ENCODE data around the gene HABP4.

DNA sequence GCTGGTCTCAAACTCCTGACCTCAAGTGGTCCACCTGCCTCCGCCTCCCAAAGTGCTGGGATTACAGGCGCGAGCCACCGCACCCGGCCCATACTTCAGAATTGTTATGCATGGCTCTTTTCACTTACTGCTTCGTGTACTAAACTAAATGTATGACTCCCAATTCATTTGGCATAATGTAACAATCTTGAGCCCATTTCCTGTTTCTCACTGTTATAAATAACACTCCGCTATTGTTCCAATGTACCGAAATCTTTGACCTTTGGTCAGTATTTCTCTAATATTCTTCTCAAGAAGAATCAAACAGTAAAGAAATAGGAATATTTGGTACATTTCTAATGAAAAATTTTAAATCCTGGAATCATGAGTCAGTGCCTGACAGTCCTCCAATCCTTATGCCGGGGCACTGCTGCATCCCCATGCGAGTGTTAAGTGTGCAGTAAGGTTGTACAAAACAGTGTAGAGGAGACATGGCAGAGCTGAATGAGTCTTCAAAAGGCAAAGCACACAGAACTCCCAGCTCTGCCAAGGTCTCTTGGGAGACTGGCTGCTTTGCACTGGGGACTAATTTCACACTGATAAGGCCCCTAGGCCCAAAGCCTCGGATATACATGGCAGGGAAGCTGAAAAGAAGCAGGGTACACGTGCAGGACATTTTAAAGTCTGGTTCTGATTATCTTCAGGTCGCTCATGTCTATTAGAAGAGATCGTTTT lies 58.4 kb downstream of the HABP4 start:
- TF ChIP-seq, protein P1, sequence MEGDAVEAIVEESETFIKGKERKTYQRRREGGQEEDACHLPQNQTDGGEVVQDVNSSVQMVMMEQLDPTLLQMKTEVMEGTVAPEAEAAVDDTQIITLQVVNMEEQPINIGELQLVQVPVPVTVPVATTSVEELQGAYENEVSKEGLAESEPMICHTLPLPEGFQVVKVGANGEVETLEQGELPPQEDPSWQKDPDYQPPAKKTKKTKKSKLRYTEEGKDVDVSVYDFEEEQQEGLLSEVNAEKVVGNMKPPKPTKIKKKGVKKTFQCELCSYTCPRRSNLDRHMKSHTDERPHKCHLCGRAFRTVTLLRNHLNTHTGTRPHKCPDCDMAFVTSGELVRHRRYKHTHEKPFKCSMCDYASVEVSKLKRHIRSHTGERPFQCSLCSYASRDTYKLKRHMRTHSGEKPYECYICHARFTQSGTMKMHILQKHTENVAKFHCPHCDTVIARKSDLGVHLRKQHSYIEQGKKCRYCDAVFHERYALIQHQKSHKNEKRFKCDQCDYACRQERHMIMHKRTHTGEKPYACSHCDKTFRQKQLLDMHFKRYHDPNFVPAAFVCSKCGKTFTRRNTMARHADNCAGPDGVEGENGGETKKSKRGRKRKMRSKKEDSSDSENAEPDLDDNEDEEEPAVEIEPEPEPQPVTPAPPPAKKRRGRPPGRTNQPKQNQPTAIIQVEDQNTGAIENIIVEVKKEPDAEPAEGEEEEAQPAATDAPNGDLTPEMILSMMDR (IDR thresholded peaks at IDR 0.05), result no peak
- TF ChIP-seq POLR2A (IDR thresholded peaks at IDR 0.05), result no peak
